CD4-positive, alpha-beta T cell treated with Interleukin-4 for 1 hour (primary cell): ENCODE measurements around the gene STXBP6.
A peak's percentile ranks its signal among the peaks of the same experiment; 100 is the strongest.

Experiments used
- DNase-seq, 2 donors: peaks; one replicate each; pipeline ENCODE4 v3.0.0-alpha.2; 2020 to 2022

Gene STXBP6

DNA sequence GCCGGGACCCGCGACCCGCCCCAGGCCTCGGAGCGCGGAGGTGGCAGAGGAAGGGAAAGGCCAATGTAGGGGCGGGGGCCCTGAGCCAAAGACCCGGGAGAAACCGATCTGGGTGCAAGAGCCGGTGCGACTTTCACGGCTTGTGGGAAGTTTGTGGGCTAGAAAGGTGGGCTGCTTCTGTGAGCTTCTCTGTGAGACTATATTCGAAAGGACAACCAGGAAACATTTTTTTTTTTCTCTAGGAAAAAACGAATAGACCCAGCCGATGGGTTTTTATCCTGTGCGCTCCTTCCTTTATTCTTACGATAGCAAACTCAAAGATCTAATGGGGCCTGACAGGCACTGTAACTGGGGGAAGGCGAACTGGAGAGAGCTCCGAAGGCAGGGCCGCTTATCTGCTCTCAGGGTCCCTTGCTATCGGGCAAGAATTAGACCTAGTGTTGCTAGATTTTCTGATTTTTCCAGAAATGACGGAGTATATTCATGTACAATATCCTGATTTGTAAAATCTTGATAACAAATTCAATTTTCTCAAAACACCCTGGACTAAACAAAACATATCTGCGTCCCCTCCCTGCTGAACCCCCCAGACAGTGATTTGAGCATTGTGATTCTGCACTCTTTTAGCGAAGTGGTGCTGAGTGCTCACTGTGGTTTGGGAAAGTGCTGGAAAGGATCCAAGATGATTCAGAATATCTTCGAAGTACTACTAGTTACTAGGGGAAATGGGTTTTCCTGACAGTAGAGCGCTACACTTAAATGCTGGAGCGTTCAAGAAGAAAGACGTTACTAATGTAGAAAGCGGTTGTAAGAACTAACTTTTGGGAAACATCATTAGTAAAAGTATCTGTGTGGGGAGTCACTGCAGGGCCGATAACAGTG, 563 bp upstream of the STXBP6 start:
- DNase-seq = no peak

DNA sequence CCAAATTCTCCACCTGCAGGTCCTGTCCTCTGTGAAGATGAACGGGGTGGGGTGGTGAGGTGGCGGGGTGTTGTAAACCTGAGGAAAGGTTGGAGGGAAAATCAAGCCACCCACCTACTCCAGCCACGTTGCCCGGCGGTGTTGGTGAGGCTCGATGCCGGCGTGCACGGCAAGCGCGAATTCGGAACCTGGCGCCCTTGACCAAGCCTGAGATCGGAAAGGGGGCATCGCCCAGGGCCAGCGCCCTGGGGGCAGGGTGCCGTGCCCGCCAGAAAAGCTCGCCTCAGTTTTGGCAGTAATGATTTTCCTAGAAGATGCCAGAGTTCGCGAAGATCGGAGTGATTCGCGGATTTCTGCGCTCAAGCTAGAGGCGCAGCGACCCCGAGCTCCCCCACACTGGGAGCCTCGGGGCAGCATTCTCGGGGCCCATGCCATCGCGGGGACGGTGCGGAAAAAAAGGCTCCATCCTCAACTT, 817 bp downstream of the STXBP6 start:
- DNase-seq = no peak

DNA sequence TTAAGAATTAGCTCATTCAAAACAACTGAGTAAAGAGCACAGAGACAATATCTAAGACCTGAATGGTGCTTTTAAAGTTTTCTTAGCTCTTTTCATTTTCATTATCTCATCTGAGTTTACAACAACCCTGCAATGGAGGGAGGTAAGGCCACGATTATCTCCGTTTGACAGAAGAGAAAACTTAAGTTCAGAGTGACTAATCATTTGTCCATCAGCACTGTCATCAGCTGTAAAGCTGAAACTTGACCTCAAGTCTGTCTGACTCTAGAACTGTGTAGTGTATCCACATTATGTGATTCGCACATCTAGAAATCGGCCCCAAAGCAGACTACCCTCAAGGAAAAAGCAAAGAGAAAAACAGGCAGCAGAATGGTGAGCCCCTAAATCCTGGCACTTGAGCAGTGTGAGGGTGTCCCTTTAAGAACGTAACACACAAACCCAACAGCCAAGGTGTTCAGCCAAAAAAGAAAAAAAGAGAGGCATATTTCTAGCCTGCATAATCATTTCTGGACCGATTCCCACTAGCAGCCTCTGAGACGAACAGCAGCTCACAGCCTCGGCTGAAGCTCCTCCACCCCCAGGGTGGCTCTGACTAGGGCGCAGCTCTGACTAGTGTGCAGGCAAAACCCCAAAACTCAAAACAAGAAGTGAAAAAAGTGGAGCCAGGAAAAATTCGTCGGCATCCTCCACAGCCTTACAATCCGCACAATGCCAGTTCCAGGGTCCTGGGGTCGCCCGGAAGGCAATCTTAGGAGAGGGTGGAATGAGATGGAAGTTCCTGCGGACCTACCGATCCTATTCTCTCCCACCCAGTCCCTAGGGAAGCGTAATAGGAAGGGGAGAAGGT, 1.6 kb downstream of the STXBP6 start:
- no peak for DNase-seq

DNA sequence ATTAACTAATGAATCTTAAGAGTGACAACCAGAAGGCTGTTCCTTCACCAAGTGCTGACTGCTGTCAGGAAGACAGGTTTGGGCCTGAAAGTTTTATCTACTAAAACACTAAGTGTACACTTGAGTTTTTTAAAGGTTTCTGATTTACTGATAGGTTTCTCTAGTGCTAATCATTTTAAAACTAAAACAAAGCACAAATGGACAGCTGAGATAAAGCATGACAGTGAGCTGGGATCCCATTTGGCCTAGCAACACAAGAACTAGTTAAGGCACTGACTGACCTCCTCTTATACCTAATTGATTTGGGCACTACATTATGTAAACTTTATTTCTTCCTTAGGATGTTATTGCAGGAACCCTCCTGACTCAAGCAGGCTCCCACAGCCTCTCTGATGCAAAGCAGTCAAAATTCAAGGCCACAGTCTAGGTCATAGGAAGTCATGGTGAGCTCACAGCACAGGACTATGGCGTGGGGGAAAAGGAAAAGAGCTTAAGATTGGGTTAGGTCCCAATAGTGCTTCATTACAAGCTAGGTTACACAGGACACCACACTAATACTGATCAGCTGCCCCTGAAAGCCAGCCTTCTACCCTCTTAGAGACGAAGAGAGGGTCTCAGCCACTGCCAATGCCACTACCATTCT, 3.5 kb downstream of the STXBP6 start:
- DNase-seq = no peak

DNA sequence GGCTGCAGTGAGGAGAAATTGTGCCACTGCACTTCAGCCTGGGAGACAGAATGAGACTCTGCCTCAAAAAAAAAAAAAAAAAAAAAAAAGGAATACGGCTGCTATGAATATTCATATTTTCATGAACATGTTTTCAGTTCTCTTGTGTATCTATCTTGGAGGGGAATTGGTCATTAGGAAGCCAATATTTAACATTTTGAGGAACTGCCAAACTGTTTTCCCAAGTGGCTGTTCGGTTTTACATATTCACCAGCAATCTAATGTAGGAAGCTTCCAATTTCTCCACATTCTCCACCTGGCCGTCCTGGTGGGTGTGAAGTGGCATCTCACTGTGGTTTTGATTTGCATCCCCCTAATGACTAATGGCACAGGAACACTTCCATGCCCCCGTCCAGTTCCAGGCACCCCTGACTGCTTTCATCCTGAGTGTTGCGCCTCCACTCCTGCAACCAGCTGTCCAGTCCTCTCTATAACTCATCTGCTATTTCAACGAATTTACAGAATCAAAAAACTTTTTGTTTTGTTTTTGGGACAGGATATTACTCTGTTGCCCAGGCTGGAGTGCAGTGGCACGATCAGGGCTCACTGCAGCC, 5.7 kb downstream of the STXBP6 start:
- no peak for DNase-seq

DNA sequence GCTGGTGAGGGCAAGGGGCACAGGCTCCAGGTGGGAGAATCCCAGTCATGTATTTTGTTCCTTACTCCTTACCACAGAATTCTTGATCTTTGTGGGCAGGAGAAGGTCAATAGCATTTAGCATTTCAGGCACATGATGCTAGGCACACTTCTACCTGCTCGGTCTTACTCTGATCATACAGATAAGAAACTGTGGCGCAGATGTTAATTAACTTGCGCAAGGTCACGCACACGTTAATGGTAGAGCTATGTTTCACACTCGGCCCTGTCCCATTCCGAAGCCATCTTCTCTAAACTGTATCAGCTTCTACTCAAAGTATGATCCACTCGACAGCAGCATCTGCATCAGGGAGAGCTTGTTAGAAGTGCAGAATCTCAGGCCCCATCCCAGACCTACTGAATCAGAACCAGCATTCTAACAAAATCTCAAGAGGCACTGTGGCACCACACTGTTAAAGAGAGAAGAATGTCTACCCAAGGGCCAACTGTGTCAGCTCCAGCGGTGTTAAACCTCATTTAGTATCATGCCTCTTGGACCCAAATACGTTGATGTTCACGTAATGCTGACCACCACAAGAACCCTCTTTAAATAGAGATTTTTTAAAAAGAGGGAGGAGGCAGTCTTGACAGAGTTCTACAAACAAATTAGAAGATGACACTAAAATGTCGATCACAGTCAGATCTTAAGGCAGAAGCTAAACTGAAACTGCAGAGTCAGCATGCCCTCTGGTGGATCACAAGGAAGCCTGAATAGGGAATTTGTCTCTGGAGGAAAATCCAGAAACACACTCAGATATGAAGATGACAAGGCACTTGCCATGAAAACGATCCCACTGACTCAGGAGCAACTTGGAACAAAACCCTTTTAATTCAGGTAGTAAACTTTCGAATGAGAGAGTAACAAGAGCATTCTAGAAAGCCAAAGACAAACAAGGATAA, 7.3 kb downstream of the STXBP6 start:
- no peak for DNase-seq

DNA sequence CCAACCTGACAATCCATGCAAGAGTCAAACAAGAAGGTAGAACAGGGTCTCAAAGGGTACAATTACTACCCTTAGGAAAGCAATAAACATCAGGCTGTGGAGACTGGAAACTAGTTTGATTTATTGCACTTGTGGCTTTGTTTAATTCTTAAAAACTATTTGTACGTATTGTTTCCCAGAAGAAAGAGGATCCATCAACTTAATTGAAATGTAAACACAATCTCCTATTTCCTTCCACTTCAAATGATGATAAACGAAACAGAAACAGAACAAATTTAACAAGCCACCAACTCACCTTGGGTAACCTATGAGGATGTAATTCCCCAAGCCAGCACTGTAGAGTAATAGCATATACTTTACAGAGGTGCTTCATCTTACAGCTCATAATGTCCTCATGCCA, 8.0 kb downstream of the STXBP6 start:
- no peak for DNase-seq

DNA sequence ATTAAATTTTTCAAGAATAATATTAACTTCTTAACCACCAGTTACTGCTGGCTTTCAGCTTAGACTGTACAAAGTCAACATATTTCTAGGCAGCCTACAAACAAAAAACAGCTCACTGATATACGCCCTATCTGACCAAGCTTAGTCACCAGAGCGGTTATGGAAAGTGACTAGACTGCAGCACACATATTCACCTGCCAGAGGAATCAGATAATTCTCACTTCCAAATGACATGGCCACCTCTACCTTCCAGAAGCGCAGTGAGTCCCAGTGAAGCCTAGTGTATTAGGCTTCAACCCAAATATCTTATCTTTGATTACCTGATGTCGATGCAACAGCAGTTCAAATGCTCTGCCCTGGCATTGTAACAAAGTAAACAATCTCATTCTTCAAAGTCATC, 8.5 kb downstream of the STXBP6 start:
- no peak for DNase-seq

DNA sequence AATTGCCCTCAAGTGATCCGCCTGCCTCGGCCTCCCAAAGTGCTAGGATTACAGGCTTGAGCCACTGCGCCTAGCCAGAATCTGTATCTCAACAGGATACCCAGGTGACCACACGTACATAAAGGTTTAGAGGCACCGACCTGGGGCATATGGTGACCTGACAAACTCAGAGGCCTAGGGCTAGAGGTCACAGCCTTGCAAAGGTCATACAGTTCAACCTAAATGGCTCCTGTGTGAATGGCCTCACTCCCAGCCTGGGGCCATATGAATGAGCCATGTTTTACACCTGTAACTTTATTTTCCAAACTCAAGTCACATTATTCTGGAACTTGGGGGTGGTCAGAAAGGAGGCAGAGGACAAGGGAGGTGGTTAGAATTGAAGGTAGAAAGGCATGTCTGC, 10.0 kb downstream of the STXBP6 start:
- DNase-seq = no peak

DNA sequence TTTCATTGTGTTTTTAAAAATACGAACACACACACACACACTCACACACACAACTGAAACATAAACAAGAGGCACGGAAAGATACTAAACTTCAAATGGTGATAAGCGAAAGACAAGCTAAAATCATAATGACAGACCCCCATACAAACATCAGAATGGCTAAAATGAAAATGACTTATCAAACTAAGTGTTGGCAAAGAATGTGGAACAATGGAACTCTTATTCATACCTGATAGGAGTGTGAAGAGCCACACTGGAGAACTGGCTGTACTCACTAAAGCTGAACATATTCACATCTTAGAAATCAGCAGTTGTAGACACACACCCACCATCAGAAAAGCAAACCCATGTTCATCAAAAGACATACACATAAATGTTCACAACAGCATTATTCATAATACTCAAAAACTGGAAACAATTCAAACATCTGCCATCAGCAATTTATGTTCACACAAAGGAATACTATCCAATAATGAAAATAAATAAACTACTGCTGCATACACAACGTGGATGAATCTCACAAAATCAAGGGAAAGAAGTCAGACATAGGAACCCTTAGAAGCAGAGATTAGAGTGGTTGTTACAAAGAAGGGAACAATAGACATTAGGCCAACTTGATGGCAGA, 11.8 kb downstream of the STXBP6 start:
- DNase-seq = no peak

DNA sequence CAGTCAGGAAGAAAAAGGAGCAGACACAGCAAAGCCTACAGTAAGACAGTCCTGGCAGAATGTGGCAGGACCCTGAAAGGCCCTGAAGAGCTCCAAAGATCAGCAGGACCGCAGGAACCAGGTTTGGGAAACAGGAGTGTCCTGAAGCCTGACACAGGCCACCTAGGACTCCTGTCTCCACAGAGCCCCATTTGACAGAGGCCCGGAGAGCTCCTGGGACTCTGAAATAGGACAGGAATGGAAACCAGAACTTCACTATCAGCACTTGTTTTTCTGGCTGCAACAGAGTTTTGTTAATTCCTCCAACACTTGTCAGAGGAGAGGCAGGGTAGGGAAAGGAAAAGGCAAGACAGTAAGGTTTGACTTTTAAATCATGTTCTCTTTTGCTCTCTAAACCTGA, 12.9 kb downstream of the STXBP6 start:
- no peak for DNase-seq

DNA sequence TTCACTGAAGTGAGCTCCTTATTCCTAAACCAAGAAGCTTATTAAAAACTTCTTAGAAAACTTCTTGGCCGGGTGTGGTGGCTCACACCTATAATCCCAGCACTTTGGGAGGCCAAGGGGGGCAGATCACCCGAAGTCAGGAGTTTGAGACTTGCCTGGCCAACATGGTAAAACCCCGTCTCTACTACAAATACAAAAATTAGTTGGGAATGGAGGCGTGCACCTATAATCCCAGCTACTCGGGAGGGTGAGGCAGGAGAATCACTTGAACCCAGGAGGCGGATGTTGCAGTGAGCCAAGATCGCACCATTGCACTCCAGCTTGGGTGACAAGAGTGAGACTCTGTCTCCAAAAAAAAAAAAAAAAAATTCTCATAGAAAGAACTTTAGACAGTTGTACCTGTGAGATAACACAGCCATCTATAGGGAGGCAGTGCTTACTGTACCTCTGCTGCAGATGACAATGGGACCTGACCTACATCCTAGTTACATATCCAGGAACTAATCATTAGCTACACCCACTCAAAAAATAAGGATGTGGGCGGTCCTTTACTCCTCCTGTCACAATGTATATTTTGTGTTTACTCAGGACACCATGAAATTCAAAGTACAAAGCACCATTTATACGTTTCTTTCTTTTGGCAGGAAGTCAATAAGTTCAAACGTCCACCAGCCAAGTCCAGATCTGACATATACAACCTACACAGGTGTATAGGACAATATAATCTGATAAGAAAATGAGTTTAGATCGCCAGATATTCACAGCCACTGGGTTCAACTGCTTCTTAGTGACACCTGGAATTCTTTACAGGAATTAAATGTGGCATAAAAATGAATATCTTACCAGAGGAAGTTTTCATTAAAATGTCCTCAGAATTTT, 14.9 kb downstream of the STXBP6 start:
- DNase-seq = no peak

DNA sequence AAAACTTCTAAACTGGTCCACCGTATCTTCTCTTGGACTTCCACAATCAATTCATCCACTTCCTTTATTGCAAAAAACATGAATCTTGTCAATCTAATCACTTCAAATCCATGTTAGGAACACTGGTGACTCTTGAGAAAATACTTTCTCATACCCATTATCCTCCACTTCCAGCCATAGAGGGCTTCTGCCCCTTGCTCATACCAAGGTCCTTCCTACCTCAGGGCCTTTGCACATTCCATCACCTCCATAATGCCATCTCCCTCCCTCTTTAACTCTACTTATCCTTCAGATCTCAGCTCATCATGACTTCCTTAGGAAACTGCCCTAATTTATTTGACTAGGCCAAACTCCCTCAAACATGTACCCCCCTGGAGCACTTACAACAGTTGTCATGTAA, 16.6 kb downstream of the STXBP6 start:
- DNase-seq = no peak

DNA sequence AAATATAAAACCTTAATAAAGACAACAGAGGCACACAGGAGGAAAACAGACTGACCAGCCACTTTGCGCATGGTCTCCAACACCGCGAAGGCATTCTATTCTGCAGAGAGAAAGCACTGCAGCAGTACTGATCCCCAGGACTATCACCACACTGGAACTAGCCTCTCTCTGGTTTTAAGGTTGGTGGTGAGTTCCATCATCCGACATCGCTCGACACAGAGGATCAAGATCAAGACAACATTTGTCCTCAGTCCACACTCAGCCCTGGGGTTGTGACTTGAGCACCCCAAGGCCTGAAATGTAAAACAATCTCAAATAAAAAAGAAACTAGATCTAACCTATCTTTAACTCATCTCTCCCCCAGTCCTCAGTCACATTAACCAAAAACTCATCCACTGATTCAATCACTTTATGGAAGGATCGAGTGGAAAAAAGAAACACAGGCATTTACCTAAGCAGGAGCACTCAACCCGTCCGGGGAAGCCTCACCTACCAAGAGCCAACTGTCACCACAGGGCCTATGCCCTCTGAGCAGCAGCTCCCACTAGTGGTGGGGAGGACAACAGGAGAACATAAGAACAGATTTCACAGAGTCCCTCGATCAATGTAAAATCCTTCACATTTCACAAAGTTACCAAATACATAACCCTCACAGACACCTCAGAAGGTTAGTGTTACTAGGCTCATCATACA, 17.7 kb downstream of the STXBP6 start:
- peak in 1 of 2 donors; percentile 8 for DNase-seq

DNA sequence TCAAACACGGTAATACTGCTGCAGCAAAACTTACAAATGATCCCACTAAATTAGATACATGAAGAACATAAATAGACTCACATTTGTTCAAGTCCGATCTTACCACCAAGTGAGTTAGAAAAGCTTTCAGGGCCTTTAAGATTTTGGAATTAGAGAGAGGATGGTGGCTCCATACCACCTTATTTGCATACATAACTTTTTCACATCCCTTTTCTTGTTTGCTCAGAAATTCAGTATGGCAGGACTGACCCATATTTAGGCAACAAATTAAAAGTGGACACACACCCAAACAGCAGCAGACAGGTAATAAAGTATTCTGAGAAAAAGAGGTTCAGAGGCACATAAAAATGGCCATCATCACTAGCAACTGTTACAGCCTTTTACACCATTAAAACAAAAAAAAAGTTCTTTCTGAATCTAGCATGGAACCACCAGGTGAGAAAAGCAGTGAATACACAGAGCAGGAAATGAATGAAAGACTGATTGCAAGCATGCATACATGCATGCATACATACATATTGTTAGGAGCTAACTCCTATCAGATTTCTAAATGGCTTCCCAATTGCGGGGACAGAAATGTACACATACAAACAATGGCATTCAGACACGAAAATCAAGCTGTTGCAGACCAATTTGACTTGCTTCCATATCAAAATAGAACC, 23.3 kb downstream of the STXBP6 start:
- no peak for DNase-seq

DNA sequence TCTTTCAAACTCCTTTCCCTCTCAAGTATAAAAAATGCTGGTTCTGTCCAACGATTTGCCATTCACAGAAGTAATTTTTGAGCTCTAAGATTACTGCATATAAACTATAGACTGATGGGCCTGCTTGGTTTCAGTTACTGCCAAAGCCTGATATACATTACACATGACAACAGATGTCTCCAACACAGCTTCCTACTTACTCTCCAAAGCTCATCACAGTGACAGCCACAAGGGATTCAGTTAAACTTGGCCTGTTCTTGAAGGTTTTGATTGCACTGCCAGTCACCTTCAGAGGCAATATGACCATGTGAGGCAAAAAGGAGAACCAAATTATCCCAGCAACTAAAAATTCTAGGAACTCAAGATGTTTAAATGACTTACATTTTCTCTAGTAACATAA, 30.1 kb downstream of the STXBP6 start:
- no peak for DNase-seq

DNA sequence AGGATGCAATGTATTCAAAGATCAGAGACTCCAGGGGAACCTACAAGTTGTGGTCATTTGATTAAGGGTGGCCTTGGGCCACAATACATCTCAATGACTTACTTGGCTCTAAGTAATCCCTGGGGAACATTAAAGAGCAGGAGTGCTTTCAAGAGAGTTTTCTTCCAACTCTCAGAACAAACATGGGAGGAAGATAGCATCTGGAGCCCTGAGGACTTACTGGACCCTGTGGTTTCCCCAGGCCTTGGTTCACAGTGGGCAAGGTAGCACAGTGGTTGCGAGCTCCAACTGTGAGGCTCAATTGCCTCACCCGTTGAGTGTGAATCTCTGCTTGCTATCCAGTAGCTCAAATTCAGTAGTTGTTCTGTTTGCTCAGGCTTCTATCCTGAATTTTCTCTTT, 32.4 kb downstream of the STXBP6 start:
- DNase-seq = no peak

DNA sequence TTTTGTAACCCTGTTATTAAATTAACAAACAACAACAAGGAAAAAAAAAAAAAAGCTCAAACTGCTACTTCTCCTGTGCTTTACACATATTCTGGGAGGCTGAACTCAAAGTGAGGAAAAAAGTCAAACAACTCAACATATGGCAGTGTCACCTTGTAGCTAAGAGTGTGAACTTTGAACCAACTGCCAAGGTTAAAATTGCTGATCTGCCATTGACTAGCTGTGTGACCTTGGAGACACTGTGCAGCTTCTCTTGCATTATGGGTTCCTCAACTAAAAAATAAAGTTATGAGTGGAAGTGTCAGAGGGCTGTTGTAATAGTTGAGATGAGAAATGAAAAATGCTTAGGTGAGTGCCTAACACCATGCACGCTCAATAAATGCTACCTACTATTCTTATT, 34.2 kb downstream of the STXBP6 start:
- no peak for DNase-seq

DNA sequence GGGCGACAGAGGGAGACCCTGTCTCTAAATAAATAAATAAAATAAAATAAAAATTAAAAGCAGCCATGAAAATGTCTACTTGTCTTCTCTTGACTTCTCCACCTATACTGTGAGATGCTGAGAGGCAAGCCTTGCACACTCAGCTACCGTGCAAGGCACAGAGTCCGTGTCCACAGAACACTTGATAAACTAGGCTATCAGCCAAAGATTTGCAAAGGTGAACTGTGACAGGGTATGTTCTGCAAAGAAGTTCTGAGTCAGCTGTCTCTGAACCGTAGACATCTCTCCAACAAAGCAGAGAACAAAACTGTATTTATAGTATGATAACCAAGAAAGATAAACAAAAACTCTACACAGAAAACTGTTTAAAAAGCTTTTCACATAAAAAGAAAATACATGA, 35.5 kb downstream of the STXBP6 start:
- no peak for DNase-seq
